Measurements from ENCODE around the gene UCMA.

The UCMA gene

DNA sequence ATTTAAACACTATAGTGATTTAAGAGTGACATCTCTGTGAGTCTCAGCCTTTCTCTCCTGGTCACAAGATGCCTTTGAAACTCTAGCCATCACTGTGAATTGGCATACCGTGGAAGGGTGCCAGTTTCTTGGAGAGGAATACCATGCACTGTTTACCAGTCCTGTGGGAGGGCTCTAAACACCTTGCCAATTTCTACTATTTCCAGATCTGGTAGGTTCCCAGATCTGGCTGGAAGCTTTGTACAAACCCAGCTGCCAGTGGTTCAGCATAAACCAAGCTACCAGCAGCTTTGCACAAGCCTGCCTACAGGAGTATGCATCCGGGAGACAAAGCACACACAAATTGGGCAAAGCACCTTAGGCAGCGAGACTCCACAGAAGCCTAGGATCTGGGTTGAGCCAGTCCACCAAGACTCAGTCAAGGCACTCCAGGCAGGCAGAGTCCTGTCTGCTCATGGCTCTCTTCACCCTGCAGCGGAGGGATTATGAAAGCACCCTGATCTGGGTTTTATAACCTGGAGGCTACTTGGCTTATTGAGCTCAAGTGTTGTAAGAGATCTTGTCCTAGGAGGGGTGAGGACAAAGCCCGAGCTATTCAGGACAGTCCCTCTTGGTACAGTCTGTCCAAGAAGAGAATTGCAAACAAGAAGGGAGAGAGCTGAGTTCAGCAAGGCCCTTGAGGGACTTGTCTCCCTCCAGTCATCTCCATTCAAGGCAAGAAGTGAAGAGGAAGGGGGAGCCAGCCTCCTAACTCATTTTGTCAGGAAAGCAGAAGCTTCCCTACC is 49.3 kb downstream of the UCMA start:
- DNase-seq: no peak

DNA sequence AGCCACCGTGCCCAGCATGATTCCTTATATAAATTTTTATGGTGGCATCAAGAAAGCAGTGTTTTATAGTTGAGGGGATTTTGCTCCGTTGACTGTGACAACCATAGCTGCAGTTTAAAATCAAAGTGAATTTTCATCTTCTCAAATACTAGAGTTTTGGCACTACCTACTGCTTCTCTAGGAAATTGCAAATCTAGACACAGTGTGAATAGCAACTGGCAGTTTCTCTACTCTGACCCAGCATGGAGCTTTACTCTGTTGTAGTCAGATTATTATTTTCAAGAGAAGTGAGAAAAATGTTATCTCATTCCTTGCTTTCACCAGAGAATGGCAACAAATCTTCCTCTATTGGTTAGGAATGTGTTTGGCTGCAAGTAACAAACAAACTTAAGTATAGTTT is 49.9 kb downstream of the UCMA start:
- no peak for DNase-seq

DNA sequence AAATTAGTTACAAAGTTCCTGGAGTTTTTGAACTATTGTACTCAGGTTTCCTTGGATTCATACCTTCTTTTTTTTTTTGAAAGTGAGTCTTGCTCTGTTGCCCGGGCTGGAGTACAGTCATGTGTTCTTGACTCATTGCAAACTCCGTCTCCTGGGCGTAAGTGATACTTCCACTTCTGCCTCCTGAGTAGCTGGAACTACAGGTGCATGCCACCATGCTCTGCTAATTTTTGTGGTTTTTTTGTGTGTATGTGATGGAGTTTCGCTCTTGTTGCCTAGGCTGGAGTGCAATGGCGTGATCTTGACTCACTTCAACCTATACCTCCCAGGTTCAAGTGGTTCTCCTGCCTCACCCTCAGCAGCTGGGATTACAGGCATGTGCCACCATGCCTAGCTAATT is 50.5 kb downstream of the UCMA start:
- DNase-seq: no peak

DNA sequence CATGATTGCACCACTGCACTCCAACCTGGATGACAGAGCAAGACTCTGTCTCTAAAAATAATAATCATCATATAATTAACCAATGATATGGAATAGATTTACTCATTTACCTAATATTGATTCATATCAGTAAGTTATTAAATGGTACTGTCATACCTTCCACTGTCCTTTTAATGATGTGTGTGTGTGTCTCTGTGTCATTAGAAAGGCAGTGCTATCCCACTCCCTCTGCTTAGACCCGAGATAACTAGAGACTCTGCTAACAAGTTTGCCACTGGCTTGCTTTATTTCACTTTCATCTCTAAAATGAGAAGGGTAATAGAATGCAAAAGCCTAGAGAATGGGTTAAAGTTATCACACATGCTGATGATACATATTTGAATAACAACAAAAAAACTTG is 51.8 kb downstream of the UCMA start:
- DNase-seq: no peak

DNA sequence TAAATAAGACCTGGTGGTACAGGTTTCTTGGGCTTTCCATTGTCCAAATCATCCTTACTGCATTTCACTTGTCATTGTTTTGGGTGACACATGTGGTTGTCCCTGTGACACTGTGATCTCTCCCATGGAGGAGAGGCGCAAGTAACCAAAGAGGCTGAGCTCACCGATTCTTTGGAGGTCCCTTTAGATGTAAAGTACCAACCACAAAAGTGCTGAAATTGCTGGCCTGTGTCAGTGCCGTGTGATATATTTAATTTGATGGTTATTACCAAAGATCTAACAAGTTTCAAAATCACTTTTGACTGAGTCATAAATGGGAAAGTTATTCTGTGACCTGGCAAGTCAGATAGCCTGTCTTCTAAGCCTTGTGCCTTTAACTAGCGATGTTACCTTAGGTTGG is 53.4 kb downstream of the UCMA start:
- DNase-seq: no peak

DNA sequence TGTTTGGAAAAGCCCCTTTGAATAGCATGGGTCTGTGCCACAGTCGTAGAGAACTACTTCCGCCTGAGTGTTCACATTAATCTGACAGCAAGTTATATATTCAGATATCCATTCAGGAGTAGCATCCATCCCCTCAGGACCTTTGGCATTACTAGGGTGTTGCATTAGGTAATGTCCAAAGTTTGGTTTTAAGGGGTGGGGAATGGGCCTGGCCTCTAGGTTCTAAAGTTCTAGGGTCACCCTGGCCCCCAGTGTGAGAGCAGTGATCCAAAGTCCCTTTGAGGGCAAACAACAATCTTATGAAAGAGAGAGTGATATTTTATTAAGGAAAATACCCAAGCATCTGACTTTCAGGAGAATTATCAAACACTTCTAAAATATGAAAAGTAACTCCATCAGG is 60.6 kb downstream of the UCMA start:
- no peak for DNase-seq

Data from T1000 (cell line).